Activated T-cell treated with anti-CD3 and anti-CD28 coated beads for 24 hours (primary cell): Measurements from ENCODE around the gene DAP.
A peak's percentile ranks its signal among the peaks of the same experiment; 100 is the strongest.
"Not testable (repeated sequence)": the region's sequence is repeated elsewhere in the genome, so short reads cannot be mapped to it uniquely, and the experiment has no call there.

Source experiments
- DNase-seq: peaks from one replicate; pipeline ENCODE4 v3.0.0-alpha.2; 2020; ENCODE audit warnings: low read depth

DAP gene

GRCh38 chr5:10761185-10761932 is at the start of gene DAP:
Gene DAP (minus strand): TSS chr5:10761234. CDS start chr5:10761068, 166 bp downstream.
- peak; percentile 83 for DNase-seq

- no peak for DNase-seq
These were observed 47.6 kb upstream of the DAP start for GRCh38 chr5:10808347-10809226.

- no peak for DNase-seq
These were observed 41.1 kb upstream of the DAP start for GRCh38 chr5:10801931-10802666.

GRCh38 chr5:10800852-10801251 is 39.8 kb upstream of the DAP start:
- DNase-seq, result no peak

GRCh38 chr5:10797261-10797660 is 36.2 kb upstream of the DAP start:
- no peak for DNase-seq

GRCh38 chr5:10793785-10794184 is 32.8 kb upstream of the DAP start:
- no peak for DNase-seq

- no peak for DNase-seq
These were observed 31.3 kb upstream of the DAP start for GRCh38 chr5:10792336-10792735.

GRCh38 chr5:10789726-10790125 is 28.7 kb upstream of the DAP start:
- no peak for DNase-seq

- no peak for DNase-seq
These were observed 28.0 kb upstream of the DAP start for GRCh38 chr5:10789021-10789420.

GRCh38 chr5:10788358-10788757 is 27.3 kb upstream of the DAP start:
- no peak for DNase-seq

- DNase-seq, result no peak
These were observed 25.8 kb upstream of the DAP start for GRCh38 chr5:10786835-10787234.

GRCh38 chr5:10780208-10780607 is 19.2 kb upstream of the DAP start:
- DNase-seq, result not testable (repeated sequence)

GRCh38 chr5:10779592-10779991 is 18.6 kb upstream of the DAP start:
- no peak for DNase-seq

GRCh38 chr5:10778179-10778910 is 17.3 kb upstream of the DAP start:
- no peak for DNase-seq

GRCh38 chr5:10775646-10776045 is 14.6 kb upstream of the DAP start:
- DNase-seq, result no peak

GRCh38 chr5:10772901-10773585 is 12.0 kb upstream of the DAP start:
- DNase-seq, result no peak

GRCh38 chr5:10768328-10768899 is 7.4 kb upstream of the DAP start:
- DNase-seq, result no peak

GRCh38 chr5:10762776-10763500 is 1.9 kb upstream of the DAP start:
- no peak for DNase-seq

GRCh38 chr5:10761933-10762775 is 1.1 kb upstream of the DAP start:
- no peak for DNase-seq

GRCh38 chr5:10760921-10761184 is 181 bp downstream of the DAP start:
- DNase-seq, result no peak
